H1 (cell line): Measurements from ENCODE around the gene MARCHF3. TPM values are rescaled to one million over a fixed set of nuclear protein-coding genes. Genes with fewer than 3 reads are reported as not detected.

Experiments
- CTCF ChIA-PET: fragments of 300-600 bp; sonication (Branson Sonifier 250); formaldehyde crosslinking; loops from one replicate; lab custom pipeline; 2021; ENCODE audit not compliant: partially characterized antibody; lab: Charles Lee
- POLR2A ChIA-PET: fragments of 300-600 bp; sonication (Branson Sonifier 250); formaldehyde crosslinking; loops from one replicate; lab custom pipeline; 2021; ENCODE audit warnings: inconsistent platforms; ENCODE audit not compliant: partially characterized antibody; lab: Charles Lee
- DNase-seq, 2 experiments: peaks; one replicate each; pipeline versions ENCODE4 v3.0.0 to v3.0.0-alpha.2; 2010 to 2022; ENCODE audit warnings: low spot score in 2 of 2, low read depth in 1 of 2, mixed read lengths in 1 of 2
- FAIRE-seq: peaks from 2 replicates; lab custom pipeline; 2011; peaks lifted over from hg19 to GRCh38; lab: Jason Lieb, UNC
- H2AFZ ChIP-seq: 2 replicates; pipeline ENCODE4 v1.8.1; 2012; ENCODE audit warnings: low read length, inconsistent platforms
- H2AK5ac ChIP-seq: 2 replicates; pipeline ENCODE4 v1.6.1; 2013; ENCODE audit warnings: low read depth, low read length
- H2BK120ac ChIP-seq: replicated peaks from 2 replicates; pipeline ENCODE3; 2013; ENCODE audit warnings: low read depth, low read length, inconsistent platforms
- H2BK12ac ChIP-seq: 2 replicates; pipeline ENCODE4 v1.6.1; 2013; ENCODE audit warnings: low read depth, low read length
- H2BK15ac ChIP-seq: 2 replicates; pipeline ENCODE4 v1.6.1; 2013; ENCODE audit warnings: low read length
- H2BK20ac ChIP-seq: 2 replicates; pipeline ENCODE4 v1.6.1; 2013; ENCODE audit warnings: low read length
- H2BK5ac ChIP-seq: 2 replicates; pipeline ENCODE4 v1.6.1; 2013; ENCODE audit warnings: low read depth, low read length
- H3K14ac ChIP-seq: 2 replicates; pipeline ENCODE4 v1.6.1; 2013; ENCODE audit warnings: inconsistent platforms; ENCODE audit not compliant: insufficient read length
- H3K18ac ChIP-seq: 2 replicates; pipeline ENCODE4 v1.6.1; 2013; ENCODE audit warnings: low read length; ENCODE audit errors: extremely low read depth
- H3K23ac ChIP-seq: 2 replicates; pipeline ENCODE4 v1.6.1; 2013; ENCODE audit warnings: inconsistent platforms; ENCODE audit not compliant: insufficient read length
- H3K23me2 ChIP-seq: 2 replicates; pipeline ENCODE4 v1.6.1; 2013; ENCODE audit warnings: low read depth, low read length
- H3K27ac ChIP-seq: 2 replicates; pipeline ENCODE4 v1.6.1; 2011; ENCODE audit warnings: low read depth, low read length, inconsistent platforms
- H3K27me3 ChIP-seq, 4 experiments: replicated peaks in 1 of 4; 1 replicate in 1 of 4; 2 replicates in 3 of 4; pipeline versions ENCODE4 v1.6.1 to v1.8.1; 2011 to 2013; ENCODE audit warnings: low read length in 3 of 4, mild to moderate bottlenecking in 3 of 4, inconsistent platforms in 2 of 4, mixed read lengths in 2 of 4, moderate library complexity in 1 of 4; ENCODE audit not compliant: control insufficient read depth in 3 of 4, insufficient read depth in 3 of 4; ENCODE audit errors: extremely low read depth in 1 of 4
- H3K36me3 ChIP-seq, 4 experiments: 2 replicates each; pipeline versions ENCODE4 v1.6.1 to v1.8.1; 2011 to 2013; ENCODE audit warnings: mild to moderate bottlenecking in 4 of 4, low read length in 3 of 4, moderate library complexity in 2 of 4, control low read depth in 1 of 4, inconsistent platforms in 1 of 4; ENCODE audit not compliant: insufficient read depth in 4 of 4, control insufficient read depth in 2 of 4
- H3K4ac ChIP-seq: replicated peaks from 2 replicates; pipeline ENCODE3; 2013; ENCODE audit warnings: low read length, low read depth, mixed read lengths, inconsistent platforms; ENCODE audit not compliant: insufficient read length
- H3K4me1 ChIP-seq, 4 experiments: replicated peaks in 1 of 4; 1 replicate in 1 of 4; 2 replicates in 3 of 4; pipeline versions ENCODE4 v1.6.1 to v1.8.1; 2011 to 2013; ENCODE audit warnings: low read length in 3 of 4, inconsistent platforms in 2 of 4, mixed read lengths in 1 of 4; ENCODE audit not compliant: insufficient read depth in 4 of 4, control insufficient read depth in 3 of 4
- H3K4me2 ChIP-seq, 2 experiments: 2 replicates each; pipeline versions ENCODE4 v1.6.1 to v1.8.1; 2011 to 2013; ENCODE audit warnings: low read depth in 2 of 2, low read length in 2 of 2, control low read depth in 1 of 2, inconsistent platforms in 1 of 2, mild to moderate bottlenecking in 1 of 2; ENCODE audit not compliant: insufficient read depth in 1 of 2
- H3K4me3 ChIP-seq, 4 experiments: fragments of 200-600, 300-600 bp in 1 of 4; sonication (generic), shearing (Covaris generic), sonication (Bioruptor Twin) in 1 of 4; 2 replicates each; pipeline versions ENCODE4 v1.5.1 to v1.8.1; 2011 to 2016; ENCODE audit warnings: low read length in 4 of 4, low read depth in 3 of 4, control low read depth in 2 of 4, inconsistent platforms in 2 of 4, mild to moderate bottlenecking in 2 of 4, mixed read lengths in 1 of 4, moderate library complexity in 1 of 4; ENCODE audit not compliant: insufficient read depth in 2 of 4; ENCODE audit errors: extremely low read depth in 1 of 4
- H3K56ac ChIP-seq: replicated peaks from 2 replicates; pipeline ENCODE3; 2013; ENCODE audit warnings: low read depth, mild to moderate bottlenecking, mixed read lengths, low read length, inconsistent platforms; ENCODE audit not compliant: insufficient read length
- H3K79me1 ChIP-seq: 2 replicates; pipeline ENCODE4 v1.6.1; 2013; ENCODE audit warnings: low read depth, low read length, control low read depth
- H3K79me2 ChIP-seq, 2 experiments: 2 replicates each; pipeline versions ENCODE4 v1.6.1 to v1.8.1; 2012 to 2013; ENCODE audit warnings: low read length in 2 of 2, mild to moderate bottlenecking in 2 of 2, inconsistent platforms in 1 of 2; ENCODE audit not compliant: insufficient read depth in 2 of 2, control insufficient read depth in 1 of 2
- H3K9ac ChIP-seq, 4 experiments: replicated peaks in 1 of 4; 1 replicate in 1 of 4; 2 replicates in 3 of 4; pipeline versions ENCODE4 v1.6.1 to v1.8.1; 2011 to 2013; ENCODE audit warnings: low read depth in 3 of 4, low read length in 3 of 4, control low read depth in 2 of 4, mild to moderate bottlenecking in 2 of 4, moderate library complexity in 2 of 4, inconsistent platforms in 1 of 4; ENCODE audit errors: extremely low read depth in 1 of 4
- H3K9me3 ChIP-seq, 2 experiments: 2 replicates each; pipeline versions ENCODE4 v1.6.1 to v1.8.1; 2012 to 2013; ENCODE audit warnings: mild to moderate bottlenecking in 2 of 2, moderate library complexity in 2 of 2, control low read depth in 1 of 2, inconsistent platforms in 1 of 2, low read depth in 1 of 2, low read length in 1 of 2, mixed read lengths in 1 of 2; ENCODE audit not compliant: insufficient read depth in 2 of 2
- H4K20me1 ChIP-seq, 2 experiments: replicated peaks in 1 of 2; 2 replicates each; pipeline versions ENCODE3 to v1.8.1; 2011 to 2013; ENCODE audit warnings: inconsistent platforms in 2 of 2, low read length in 2 of 2, mild to moderate bottlenecking in 1 of 2; ENCODE audit not compliant: insufficient read depth in 2 of 2, control insufficient read depth in 1 of 2
- H4K5ac ChIP-seq: 2 replicates; pipeline ENCODE4 v1.6.1; 2013; ENCODE audit warnings: low read length, low read depth, mixed read lengths, inconsistent platforms; ENCODE audit not compliant: insufficient read length
- H4K8ac ChIP-seq: 2 replicates; pipeline ENCODE4 v1.8.0; 2013; ENCODE audit warnings: mild to moderate bottlenecking, moderate library complexity, low read length, inconsistent platforms; ENCODE audit not compliant: insufficient read depth; ENCODE audit errors: extremely low read depth
- H4K91ac ChIP-seq: replicated peaks from 2 replicates; pipeline ENCODE3; 2013; ENCODE audit warnings: low read length, mixed read lengths, inconsistent platforms; ENCODE audit not compliant: insufficient read length
- BRCA1 ChIP-seq: IDR thresholded peaks from 2 replicates; pipeline ENCODE4 v1.6.1; 2012; ENCODE audit warnings: low read depth, low read length, improper control_type of control experiment
- RAD21 ChIP-seq, 2 experiments: IDR thresholded peaks in 1 of 2; conservative IDR thresholded peaks in 1 of 2; 2 replicates each; pipeline ENCODE4 v1.6.1; 2011; ENCODE audit warnings: low read depth in 2 of 2, low read length in 2 of 2, improper control_type of control experiment in 1 of 2, inconsistent platforms in 1 of 2, mild to moderate bottlenecking in 1 of 2, moderate library complexity in 1 of 2
- WGBS, 2 experiments: shearing (Covaris generic) in 1 of 2; methylation state at CpG; one replicate each; pipeline versions ENCODE4 v1.1.6 to v1.1.7; 2013 to 2015; ENCODE audit warnings: low lambda C conversion rate in 2 of 2, mixed read lengths in 2 of 2, inconsistent platforms in 1 of 2, low coverage in 1 of 2, missing lambda C conversion rate in 1 of 2; ENCODE audit not compliant: insufficient replicate concordance in 2 of 2, insufficient coverage in 1 of 2, insufficient read length in 1 of 2; ENCODE audit errors: extremely low coverage in 1 of 2, missing lambda C conversion rate in 1 of 2; 5-methylcytosine and 5-hydroxymethylcytosine counted together
- polyA plus RNA-seq, 7 experiments: library from polyadenylated mRNA; depleted of rRNA in 3 of 7; stranded (reverse) in 5 of 7; unstranded in 2 of 7; fragments of >200 nt in 5 of 7; fragments of 200-250 nt in 2 of 7; gene quantifications; 1 replicate in 5 of 7; 2 replicates in 1 of 7; 4 replicates in 1 of 7; pipeline versions ENCODE4 v1.2.1 to v1.2.3, GENCODE V29; 2011 to 2013; ENCODE audit warnings: missing spikeins in 2 of 7, mixed read lengths in 2 of 7
- total RNA-seq: library from RNA; stranded (reverse); fragmentation: NEBNext Ultra II Directional; extraction: Animal tissue kit (Norgen Biotek cat#: 25700); gene quantifications from 2 replicates; pipeline ENCODE4 v1.2.1, GENCODE V29; 2021

MARCHF3 gene
- total and polyA plus RNA-seq, 2 of the 8 experiments (the other 6 are each of a cell fraction or from before 2014, with no cell fraction given), result 12.0 to 16.9 TPM

DNA sequence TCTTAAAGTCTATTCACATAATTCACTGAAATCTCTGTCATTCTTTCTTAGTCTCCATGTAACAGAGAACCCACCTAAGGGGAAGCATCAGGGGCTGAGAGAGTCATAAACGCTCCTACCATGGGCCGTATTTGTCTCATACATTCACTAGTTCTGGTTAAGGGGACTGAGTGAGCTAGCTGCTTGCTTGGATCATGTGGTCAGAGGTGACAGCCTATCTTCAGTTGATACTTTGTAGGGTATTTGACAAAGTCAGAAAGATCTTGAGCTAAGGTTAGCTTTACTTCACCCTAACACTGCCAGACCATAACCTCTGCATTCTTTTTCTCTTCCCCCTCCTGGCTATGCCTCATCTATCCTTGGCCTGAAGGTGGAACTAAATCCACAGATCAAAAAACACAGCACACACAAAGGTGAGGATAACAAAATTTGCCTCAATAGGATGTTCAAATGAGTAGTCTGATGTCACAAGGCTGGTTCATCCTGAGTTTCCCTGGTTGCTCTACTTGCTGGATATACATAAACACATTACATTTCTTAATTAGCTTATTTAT lies 66.5 kb downstream of the MARCHF3 start:
- Histone ChIP-seq H4K8ac (no peak overlapping the region), H3K27me3 (no peaks in the 10 kb centered on the region), H2BK20ac (no peak overlapping the region), H3K4me2 (no peak overlapping the region), H3K9me3 (no peaks in the 10 kb centered on the region), H3K79me1 (no peaks in the 10 kb centered on the region), H4K20me1 (no peaks in the 10 kb centered on the region), H4K91ac (no peak overlapping the region), H3K9ac (no peak overlapping the region), H3K14ac (no peak overlapping the region), H2AK5ac (no peak overlapping the region), H2BK5ac (no peak overlapping the region), H3K56ac (no peak overlapping the region), H3K23ac (no peak overlapping the region), H2BK15ac (no peak overlapping the region), H2AFZ (no peak overlapping the region), H3K36me3 (no peaks in the 10 kb centered on the region), H3K4me3 (no peak overlapping the region), H3K18ac (no peak overlapping the region), H2BK12ac (no peak overlapping the region), H3K79me2 (no peaks in the 10 kb centered on the region), H3K4ac (no peak overlapping the region), H2BK120ac (no peak overlapping the region), H3K4me1 (no peaks in the 10 kb centered on the region), H3K27ac (no peak overlapping the region), H3K23me2 (no peaks in the 10 kb centered on the region), H4K5ac (no peak overlapping the region)
- TF ChIP-seq RAD21 (IDR thresholded peaks at IDR 0.05 in 1 of 2, conservative IDR thresholded peaks at IDR 0.05 in 1 of 2; ENCODE audit: low read depth in 2 of 2, low read length in 2 of 2), result peak; percentile 24 to 27; a peak in 3 of 4 replicates
- TF ChIP-seq BRCA1, result no peak
- WGBS, 2 experiments, result 97% methylated on average over 2 of the region's 2 CpGs; no CpG with 5 or more reads in 1 of the 2 experiments
- DNase-seq (no peak), FAIRE-seq (peak; percentile 36)
- ChIA-PET POLR2A (interaction anchor here (0.7 kb wide), 1 partner anchor 286 kb away, joined by 3 read pairs; no protein-coding TSS in a partner anchor), CTCF (interaction anchor here (1.0 to 1.4 kb wide), 4 partner anchors 9 to 67 kb away, joined by 3 to 4 read pairs (median 3); partner anchors contain the start of gene MARCHF3)
